Measurements from ENCODE around the gene NKAIN1. TPM values are rescaled to one million over a fixed set of nuclear protein-coding genes. Genes with fewer than 3 reads are reported as not detected.

Gene NKAIN1
- total RNA-seq, 4 donors from 2014 or later = not detected

DNA sequence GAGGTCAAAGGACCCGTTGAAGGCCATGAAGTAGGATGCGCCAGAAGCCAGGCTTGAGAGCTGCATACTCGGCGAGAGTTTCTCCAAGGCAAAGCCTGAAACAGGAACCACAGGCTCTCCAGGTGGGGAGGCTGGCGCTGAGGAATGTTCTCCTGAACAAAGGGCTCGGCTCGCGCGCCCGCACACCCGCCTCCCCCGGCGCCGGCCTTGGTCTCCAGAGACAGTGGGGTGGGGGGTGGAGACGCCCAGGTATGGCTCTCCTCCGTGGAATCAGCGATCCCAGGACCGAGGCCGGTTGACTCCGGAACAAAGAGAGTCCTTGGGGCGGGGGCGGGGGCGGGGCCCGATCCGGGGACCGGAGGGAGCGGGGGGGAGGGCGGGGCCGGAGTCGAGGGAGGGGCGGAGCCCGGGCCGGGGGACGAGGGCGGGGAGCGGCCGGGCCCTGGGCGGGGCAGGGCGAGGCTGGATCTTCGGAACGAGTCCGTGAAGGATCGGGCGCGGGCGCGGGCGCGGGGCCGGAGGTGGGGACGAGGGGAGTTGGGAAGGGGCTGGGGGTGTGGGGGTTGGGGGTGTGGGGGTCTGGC is 85.0 kb downstream of the NKAIN1 start:
- DNase-seq (ENCODE audit: low spot score) (no peak), ATAC-seq (ENCODE audit: low FRiP score) (peak; percentile 76)
- TF ChIP-seq, protein P1, sequence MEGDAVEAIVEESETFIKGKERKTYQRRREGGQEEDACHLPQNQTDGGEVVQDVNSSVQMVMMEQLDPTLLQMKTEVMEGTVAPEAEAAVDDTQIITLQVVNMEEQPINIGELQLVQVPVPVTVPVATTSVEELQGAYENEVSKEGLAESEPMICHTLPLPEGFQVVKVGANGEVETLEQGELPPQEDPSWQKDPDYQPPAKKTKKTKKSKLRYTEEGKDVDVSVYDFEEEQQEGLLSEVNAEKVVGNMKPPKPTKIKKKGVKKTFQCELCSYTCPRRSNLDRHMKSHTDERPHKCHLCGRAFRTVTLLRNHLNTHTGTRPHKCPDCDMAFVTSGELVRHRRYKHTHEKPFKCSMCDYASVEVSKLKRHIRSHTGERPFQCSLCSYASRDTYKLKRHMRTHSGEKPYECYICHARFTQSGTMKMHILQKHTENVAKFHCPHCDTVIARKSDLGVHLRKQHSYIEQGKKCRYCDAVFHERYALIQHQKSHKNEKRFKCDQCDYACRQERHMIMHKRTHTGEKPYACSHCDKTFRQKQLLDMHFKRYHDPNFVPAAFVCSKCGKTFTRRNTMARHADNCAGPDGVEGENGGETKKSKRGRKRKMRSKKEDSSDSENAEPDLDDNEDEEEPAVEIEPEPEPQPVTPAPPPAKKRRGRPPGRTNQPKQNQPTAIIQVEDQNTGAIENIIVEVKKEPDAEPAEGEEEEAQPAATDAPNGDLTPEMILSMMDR (IDR thresholded peaks at IDR 0.05) = no peak

DNA sequence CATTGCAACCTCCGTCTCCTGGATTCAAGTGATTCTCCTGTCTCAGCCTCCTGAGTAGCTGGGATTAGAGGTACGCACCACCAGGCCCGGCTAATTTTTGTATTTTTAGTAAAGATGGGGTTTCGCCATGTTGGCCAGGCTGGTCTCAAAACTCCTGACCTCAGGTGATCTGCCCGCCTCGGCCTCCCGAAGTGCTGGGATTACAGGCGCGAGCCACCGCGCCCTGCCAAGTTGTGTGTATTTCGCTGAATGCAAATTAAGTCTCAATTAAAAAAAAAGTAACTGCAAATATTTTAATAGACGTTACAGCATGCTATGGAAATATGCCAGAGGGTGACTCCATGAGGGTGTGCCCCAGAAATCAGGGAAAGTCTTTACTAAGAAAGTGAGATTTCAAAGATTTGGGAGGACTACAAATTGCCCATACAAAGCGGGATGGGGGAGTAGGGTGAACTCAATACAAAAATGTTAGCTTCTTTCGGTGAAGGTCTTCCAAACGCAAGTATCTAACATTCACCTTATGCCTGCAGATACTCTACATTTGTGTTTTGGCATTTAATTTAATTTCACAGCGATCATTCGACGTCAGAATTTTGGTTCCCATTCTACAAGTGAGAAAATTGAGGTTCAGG is 85.6 kb downstream of the NKAIN1 start:
- TF ChIP-seq, protein P1 (IDR thresholded peaks at IDR 0.05) = no peak
- ATAC-seq (ENCODE audit: low FRiP score) (no peak), DNase-seq (ENCODE audit: low spot score) (no peak)

DNA sequence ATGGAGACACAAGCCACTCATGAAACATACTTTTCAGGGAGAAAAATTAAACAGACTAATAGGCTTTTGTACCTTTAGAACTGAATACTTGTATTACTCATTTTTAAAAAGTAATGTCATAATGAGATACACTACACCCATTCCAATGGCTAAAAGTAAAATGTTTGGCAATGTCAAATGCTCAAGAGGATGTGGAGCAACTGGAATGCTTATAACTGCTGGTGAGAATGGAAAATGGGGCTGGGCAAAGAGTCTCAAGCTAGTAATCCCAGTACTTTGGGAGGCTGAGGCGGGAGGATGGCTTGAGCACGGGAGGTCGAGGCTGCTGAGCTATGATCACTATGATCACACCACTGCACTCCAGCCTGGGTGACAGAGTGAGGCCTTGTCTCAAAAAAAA is 86.3 kb downstream of the NKAIN1 start:
- no peak for DNase-seq (ENCODE audit: low spot score)
- TF ChIP-seq, protein P1 (IDR thresholded peaks at IDR 0.05) = no peak
- no peak for ATAC-seq (ENCODE audit: low FRiP score)

DNA sequence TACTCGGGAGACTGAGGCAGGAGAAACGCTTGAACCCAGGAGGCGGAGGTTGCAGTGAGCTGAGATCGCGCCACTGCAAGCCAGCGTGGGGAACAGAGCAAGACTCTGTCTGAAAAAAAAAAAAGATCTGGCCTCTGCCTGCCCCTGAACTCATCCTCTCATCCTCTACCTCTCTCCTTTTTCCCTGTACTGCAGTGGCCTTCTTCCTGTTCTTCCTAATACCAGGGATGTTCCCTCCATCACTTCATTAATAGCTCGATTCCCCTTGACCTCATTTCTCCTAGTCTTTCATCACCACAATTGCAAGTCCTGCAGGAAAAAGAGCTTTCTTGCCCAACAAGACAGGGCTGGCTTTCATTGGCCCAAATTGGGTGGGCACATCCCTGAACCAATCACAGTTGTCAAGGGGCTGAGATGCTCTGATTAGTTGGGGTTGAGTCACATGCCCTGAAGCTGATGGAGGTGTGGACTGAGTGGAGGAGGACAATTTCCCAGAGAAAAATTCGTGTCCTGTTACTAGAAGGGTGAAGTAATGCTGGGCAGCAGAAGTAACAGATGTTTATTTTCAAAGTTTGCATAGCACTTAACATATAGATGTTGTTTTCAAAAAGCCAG is 87.4 kb downstream of the NKAIN1 start:
- TF ChIP-seq, protein P1 (IDR thresholded peaks at IDR 0.05) = no peak
- ATAC-seq (ENCODE audit: low FRiP score) (peak; percentile 42), DNase-seq (ENCODE audit: low spot score) (no peak)

DNA sequence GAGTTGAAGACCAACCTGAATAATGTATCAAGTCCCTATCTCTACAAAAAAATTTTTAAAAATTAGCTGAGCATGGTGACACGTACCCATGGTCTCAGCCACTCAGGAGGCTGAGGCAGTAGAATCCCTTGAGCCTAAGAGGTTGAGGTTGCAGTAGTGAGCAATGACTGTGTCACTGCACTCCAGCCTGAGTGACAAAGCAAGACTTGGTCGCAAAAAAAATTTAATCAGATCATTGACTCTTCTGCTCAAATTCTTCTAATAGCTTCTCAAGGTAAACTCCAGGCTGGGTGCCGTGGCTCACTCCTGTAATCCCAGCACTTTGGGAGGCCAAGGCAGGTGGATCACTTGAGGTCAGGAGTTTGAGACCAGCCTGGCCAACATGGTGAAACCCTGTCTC is 88.3 kb downstream of the NKAIN1 start:
- TF ChIP-seq, protein P1 (IDR thresholded peaks at IDR 0.05) = no peak
- ATAC-seq (ENCODE audit: low FRiP score) (no peak), DNase-seq (ENCODE audit: low spot score) (no peak)

DNA sequence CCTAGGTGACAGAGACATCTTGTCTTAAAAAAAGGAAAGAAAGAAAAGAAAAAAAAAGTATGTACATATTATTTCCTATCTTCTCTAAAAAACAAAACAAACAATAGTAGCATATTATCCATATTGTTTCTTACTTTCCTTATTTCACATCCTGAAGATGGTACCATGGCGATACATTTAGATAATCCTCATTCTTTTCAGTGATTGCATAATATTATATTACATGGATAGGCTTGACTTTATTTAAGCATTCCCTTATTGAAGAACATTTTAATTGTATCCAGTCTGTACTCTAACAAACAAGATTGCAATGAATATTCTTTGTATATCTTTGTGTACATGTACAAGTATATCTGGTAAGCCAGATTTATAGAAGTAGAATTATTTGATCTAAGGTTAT is 91.3 kb downstream of the NKAIN1 start:
- TF ChIP-seq, protein P1 (IDR thresholded peaks at IDR 0.05) = no peak
- DNase-seq (ENCODE audit: low spot score) (no peak), ATAC-seq (ENCODE audit: low FRiP score) (no peak)

DNA sequence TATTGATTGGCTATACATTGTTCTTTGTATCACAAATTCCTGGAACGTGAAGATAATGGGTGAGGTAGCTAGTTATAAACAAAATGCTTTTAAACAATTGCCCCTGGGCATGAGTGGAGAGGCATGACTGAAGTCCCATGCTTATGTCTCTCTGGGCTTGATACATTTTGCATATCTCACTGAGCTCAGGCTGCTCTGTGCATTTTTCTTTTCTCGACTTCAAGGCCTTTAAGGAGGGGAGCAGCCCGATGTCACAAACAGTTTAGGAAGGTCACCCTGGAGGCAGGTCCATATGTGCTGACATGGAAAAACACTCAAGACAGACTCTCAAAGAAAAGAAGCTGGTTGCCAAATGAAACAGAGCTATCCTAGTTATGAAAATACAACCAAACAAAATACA is 94.0 kb downstream of the NKAIN1 start:
- no peak for DNase-seq (ENCODE audit: low spot score)
- TF ChIP-seq, protein P1 (IDR thresholded peaks at IDR 0.05) = no peak
- no peak for ATAC-seq (ENCODE audit: low FRiP score)

Measured in omental fat pad (tissue), 4 donors.